KBM-7 (cell line): ENCODE results near the gene ZNF451.
"Not testable (repeated sequence)": the region's sequence is repeated elsewhere in the genome, so short reads cannot be mapped to it uniquely, and the experiment has no call there.

Experiments used
- DNase-seq: peaks from one replicate; pipeline ENCODE4 v3.0.0-alpha.2; 2015
- in situ Hi-C: fragments of 300-500 bp; cut with MboI; formaldehyde crosslinking; loops from 2 replicates; pipeline ENCODE4 v1.14.3; 2020; ENCODE audit warnings: low sequenced_read_pairs, low pct_unique_long_range_greater_than_20kb, mixed read lengths

The ZNF451 gene

GRCh38 chr6:57089687-57090457 is at the start of gene ZNF451:
TSS of gene ZNF451 (plus strand) at chr6:57090188. CDS start at chr6:57090254, 66 bp downstream.
- peak; percentile 99 for DNase-seq
- in situ Hi-C loops = no loop called here

- in situ Hi-C loops = not testable (repeated sequence)
Measured at GRCh38 chr6:57044061-57044460, 45.9 kb upstream of the ZNF451 start.

GRCh38 chr6:57044568-57044967 is 45.4 kb upstream of the ZNF451 start:
- in situ Hi-C loops = no loop called here
- DNase-seq = no peak

More at GRCh38 chr6:57044061-57044460, 45.9 kb upstream of the ZNF451 start:
- not testable (repeated sequence) for DNase-seq

GRCh38 chr6:57046332-57047256 is 43.4 kb upstream of the ZNF451 start, which contains the start of gene KIAA1586:
TSS of gene KIAA1586 (plus strand) at chr6:57046693. CDS start at chr6:57046756, 63 bp downstream.
- in situ Hi-C loops = not testable (repeated sequence)
- peak; percentile 95 for DNase-seq

- in situ Hi-C loops, DNase-seq: not testable (repeated sequence)
Measured at GRCh38 chr6:57047257-57047585, 42.8 kb upstream of the ZNF451 start.

GRCh38 chr6:57047859-57048258 is 42.1 kb upstream of the ZNF451 start:
- in situ Hi-C loops, DNase-seq: not testable (repeated sequence)

- in situ Hi-C loops = no loop called here
- no peak for DNase-seq
Measured at GRCh38 chr6:57048577-57048976, 41.4 kb upstream of the ZNF451 start.

GRCh38 chr6:57063847-57064246 is 26.1 kb upstream of the ZNF451 start:
- DNase-seq = no peak
- in situ Hi-C loops = no loop called here

- in situ Hi-C loops = no loop called here
- DNase-seq = no peak
Measured at GRCh38 chr6:57064809-57065208, 25.2 kb upstream of the ZNF451 start.

- in situ Hi-C loops = no loop called here
- no peak for DNase-seq
Measured at GRCh38 chr6:57068061-57068460, 21.9 kb upstream of the ZNF451 start.

GRCh38 chr6:57069228-57069627 is 20.8 kb upstream of the ZNF451 start:
- in situ Hi-C loops = no loop called here
- no peak for DNase-seq

- no peak for DNase-seq
- in situ Hi-C loops = no loop called here
Measured at GRCh38 chr6:57069920-57070331, 20.1 kb upstream of the ZNF451 start.

GRCh38 chr6:57072108-57072507 is 17.9 kb upstream of the ZNF451 start:
- DNase-seq = no peak
- in situ Hi-C loops = no loop called here

- no peak for DNase-seq
- in situ Hi-C loops = no loop called here
Measured at GRCh38 chr6:57074383-57074782, 15.6 kb upstream of the ZNF451 start.

GRCh38 chr6:57075092-57075491 is 14.9 kb upstream of the ZNF451 start:
- in situ Hi-C loops = no loop called here

GRCh38 chr6:57078531-57079207 is 11.3 kb upstream of the ZNF451 start:
- no peak for DNase-seq
- in situ Hi-C loops = no loop called here

More at GRCh38 chr6:57075092-57075491, 14.9 kb upstream of the ZNF451 start:
- DNase-seq = no peak

- in situ Hi-C loops = no loop called here
- DNase-seq = no peak
Measured at GRCh38 chr6:57085471-57085870, 4.5 kb upstream of the ZNF451 start.

GRCh38 chr6:57086843-57087242 is 3.1 kb upstream of the ZNF451 start:
- no peak for DNase-seq
- in situ Hi-C loops = no loop called here

GRCh38 chr6:57087916-57088315 is 2.1 kb upstream of the ZNF451 start:
- peak; percentile 69 for DNase-seq
- in situ Hi-C loops = no loop called here
